ENCODE measurements around the gene LIN7C. TPM values are rescaled to one million over a fixed set of nuclear protein-coding genes. Genes with fewer than 3 reads are reported as not detected.

The LIN7C gene
- total and polyA plus RNA-seq, 9 of the 15 experiments (the other 6 are each of a cell fraction or from before 2014, with no cell fraction given), result 10.8 to 52.7 (median 21.5) TPM

DNA sequence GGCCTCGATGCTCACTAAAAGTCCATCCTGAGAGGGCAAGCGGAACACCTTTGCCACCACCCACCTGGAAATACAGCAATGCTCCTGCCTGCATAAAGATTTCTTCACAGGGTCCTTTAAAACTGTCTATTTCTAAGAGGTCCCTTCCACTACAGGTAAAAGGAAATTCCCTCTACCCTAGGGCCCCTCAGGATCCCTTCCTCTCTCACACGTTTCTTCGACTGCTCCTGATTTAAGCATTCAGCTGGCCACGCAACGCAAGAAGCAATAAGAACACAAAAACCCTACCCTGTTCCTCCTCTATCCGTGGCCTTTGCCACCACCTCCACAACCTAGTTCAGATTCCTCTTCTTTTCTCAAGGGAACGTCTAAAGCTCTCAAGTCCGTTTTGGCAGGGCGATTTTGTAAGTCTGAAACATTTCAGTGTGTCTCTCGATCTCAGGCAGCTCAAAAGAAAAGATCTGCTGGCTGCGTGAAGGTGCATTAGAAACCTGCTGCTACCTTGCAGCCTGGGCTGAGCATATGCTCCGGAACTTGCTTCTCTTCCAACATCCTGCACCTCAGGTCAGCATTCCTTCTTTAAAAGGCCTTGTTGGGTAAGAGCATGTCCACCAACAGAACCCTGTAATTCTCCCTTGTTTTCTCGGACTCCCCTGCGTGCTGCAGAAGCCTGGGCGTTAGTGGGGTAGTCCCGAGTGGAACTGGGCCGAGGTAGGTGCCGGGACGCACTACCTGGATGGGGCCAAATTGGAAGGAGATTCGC lies 35.6 kb downstream of the LIN7C start:
- ChIA-PET CTCF (ENCODE audit: low intra/inter-chr PET ratio) (no interaction called here), POLR2A (interaction anchor here (0.7 to 1.1 kb wide), 2 partner anchors 8 to 50 kb away, joined by 3 to 4 read pairs; no protein-coding TSS in a partner anchor)
- no peak for TF ChIP-seq ZFP30 (CRISPR knock-in tag; IDR thresholded peaks at IDR 0.05; ENCODE audit: borderline replicate concordance)
- TF ChIP-seq CBX3 (IDR thresholded peaks at IDR 0.05; ENCODE audit: borderline replicate concordance in 1 of 2, low read length in 2 of 2), result no peak
- TF ChIP-seq, protein P1, sequence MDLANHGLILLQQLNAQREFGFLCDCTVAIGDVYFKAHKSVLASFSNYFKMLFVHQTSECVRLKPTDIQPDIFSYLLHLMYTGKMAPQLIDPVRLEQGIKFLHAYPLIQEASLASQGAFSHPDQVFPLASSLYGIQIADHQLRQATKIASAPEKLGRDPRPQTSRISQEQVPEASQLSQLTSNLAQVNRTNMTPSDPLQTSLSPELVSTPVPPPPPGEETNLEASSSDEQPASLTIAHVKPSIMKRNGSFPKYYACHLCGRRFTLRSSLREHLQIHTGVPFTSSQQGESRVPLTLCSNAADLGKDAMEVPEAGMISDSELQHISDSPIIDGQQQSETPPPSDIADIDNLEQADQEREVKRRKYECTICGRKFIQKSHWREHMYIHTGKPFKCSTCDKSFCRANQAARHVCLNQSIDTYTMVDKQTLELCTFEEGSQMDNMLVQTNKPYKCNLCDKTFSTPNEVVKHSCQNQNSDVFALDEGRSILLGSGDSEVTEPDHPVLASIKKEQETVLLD (IDR thresholded peaks at IDR 0.05), result 0 out of 2 replicates have a peak, but pooled peaks have one; percentile 32
- peak; percentile 65; the same call in 1 of the 2 replicates for TF ChIP-seq KAT7 (CRISPR knock-in tag; IDR thresholded peaks at IDR 0.05; ENCODE audit: borderline replicate concordance)
- TF ChIP-seq SIX5 (IDR thresholded peaks at IDR 0.05; ENCODE audit: borderline replicate concordance in 1 of 2, insufficient read depth in 1 of 2, low read depth in 1 of 2, low read length in 2 of 2), result no peak
- TF ChIP-seq, protein P2, sequence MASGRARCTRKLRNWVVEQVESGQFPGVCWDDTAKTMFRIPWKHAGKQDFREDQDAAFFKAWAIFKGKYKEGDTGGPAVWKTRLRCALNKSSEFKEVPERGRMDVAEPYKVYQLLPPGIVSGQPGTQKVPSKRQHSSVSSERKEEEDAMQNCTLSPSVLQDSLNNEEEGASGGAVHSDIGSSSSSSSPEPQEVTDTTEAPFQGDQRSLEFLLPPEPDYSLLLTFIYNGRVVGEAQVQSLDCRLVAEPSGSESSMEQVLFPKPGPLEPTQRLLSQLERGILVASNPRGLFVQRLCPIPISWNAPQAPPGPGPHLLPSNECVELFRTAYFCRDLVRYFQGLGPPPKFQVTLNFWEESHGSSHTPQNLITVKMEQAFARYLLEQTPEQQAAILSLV (tag; IDR thresholded peaks at IDR 0.05), result no peak
- TF ChIP-seq, protein P3, sequence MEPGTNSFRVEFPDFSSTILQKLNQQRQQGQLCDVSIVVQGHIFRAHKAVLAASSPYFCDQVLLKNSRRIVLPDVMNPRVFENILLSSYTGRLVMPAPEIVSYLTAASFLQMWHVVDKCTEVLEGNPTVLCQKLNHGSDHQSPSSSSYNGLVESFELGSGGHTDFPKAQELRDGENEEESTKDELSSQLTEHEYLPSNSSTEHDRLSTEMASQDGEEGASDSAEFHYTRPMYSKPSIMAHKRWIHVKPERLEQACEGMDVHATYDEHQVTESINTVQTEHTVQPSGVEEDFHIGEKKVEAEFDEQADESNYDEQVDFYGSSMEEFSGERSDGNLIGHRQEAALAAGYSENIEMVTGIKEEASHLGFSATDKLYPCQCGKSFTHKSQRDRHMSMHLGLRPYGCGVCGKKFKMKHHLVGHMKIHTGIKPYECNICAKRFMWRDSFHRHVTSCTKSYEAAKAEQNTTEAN (CRISPR knock-in tag; IDR thresholded peaks at IDR 0.05), result no peak
- 0 out of 2 replicates have a peak, but pooled peaks have one; percentile 39 for TF ChIP-seq SP1 (CRISPR knock-in tag; IDR thresholded peaks at IDR 0.05)
- no peak for TF ChIP-seq ETS2 (tag; IDR thresholded peaks at IDR 0.05; ENCODE audit: borderline replicate concordance, poor library complexity, severe bottlenecking)
- TF ChIP-seq CBX1 (IDR thresholded peaks at IDR 0.05; ENCODE audit: low read depth), result no peak
- TF ChIP-seq PHF20 (IDR thresholded peaks at IDR 0.05; ENCODE audit: partially characterized antibody), result no peak
- in situ Hi-C loops (cut with MboI), result no loop called here
- TSS peak; percentile 43 for BruUV-seq (replicated peaks)
- FAIRE-seq (peak; percentile 70), ATAC-seq (no peak; the same call in 2 of the 3 replicates), DNase-seq (ENCODE audit: extremely low read depth in 1 of 4, low spot score in 3 of 4) (peak in 1 of 4 experiments; percentile 11)
- H3K79me2 ChIP-seq (ENCODE audit: control insufficient read depth, insufficient read depth, low read length), result peaks cover 23% of the 10 kb centered on the region
- no peaks in the 10 kb centered on the region for H3K36me3 ChIP-seq (ENCODE audit: control insufficient read depth, insufficient read depth, low read length)
- H3K9me3 ChIP-seq (replicated peaks; ENCODE audit: control insufficient read depth, insufficient read depth, low read depth, low read length), result no peaks in the 10 kb centered on the region
- intact Hi-C loops (cut with micrococcal nuclease), result loop anchor here (5.0 kb wide), 2 partner anchors 99 to 174 kb away; no protein-coding TSS in a partner anchor
- H4K20me1 ChIP-seq (replicated peaks; ENCODE audit: control insufficient read depth, insufficient read depth, low read length), result 0 out of 2 replicates have a peak, but pooled peaks cover 6% of the 10 kb centered on the region
- H3K27ac ChIP-seq (ENCODE audit: extremely low read depth, low read depth, low read length), result no peak overlapping the region
- H3K9me1 ChIP-seq (ENCODE audit: control insufficient read depth, insufficient read depth, low read length), result peaks cover 3% of the 10 kb centered on the region
- peak overlapping the region; percentile 30 to 95 for H3K9ac ChIP-seq (ENCODE audit: insufficient read depth in 1 of 2, low read depth in 2 of 2, low read length in 2 of 2)
- H3K4me3 ChIP-seq, result peak overlapping the region; percentile 76
- peak overlapping the region; percentile 64 for H2AFZ ChIP-seq (ENCODE audit: low read depth, low read length)
- H3K27me3 ChIP-seq (ENCODE audit: control insufficient read depth in 2 of 2, insufficient read depth in 2 of 2, low read length in 2 of 2), result no peaks in the 10 kb centered on the region
- H3K4me1 ChIP-seq (replicated peaks in 1 of 2; ENCODE audit: control insufficient read depth in 2 of 2, insufficient read depth in 2 of 2, low read length in 2 of 2), result peaks cover 13 to 22% of the 10 kb centered on the region in 2 experiments; a peak in 4 of 5 replicates
- WGBS (ENCODE audit: insufficient coverage, low coverage, missing lambda C conversion rate), result 63% methylated on average over 21 of the region's 21 CpGs
- H3K4me2 ChIP-seq (ENCODE audit: insufficient read depth, low read length), result peak overlapping the region; percentile 78
